Astrocyte of the cerebellum (primary cell): Measurements from ENCODE around the gene OR10AD1.

Experiments used
- DNase-seq: peaks from one replicate; pipeline ENCODE4 v3.0.0-alpha.2; 2011; ENCODE audit warnings: low read depth
- H3K4me3 ChIP-seq: 2 replicates; pipeline ENCODE4 v1.5.1; 2011; ENCODE audit warnings: mild to moderate bottlenecking, low read depth, low read length, moderate library complexity
- CTCF ChIP-seq: IDR thresholded peaks from 2 replicates; pipeline ENCODE4 v1.5.1; 2012; ENCODE audit warnings: low read length, low read depth, moderate library complexity, mild to moderate bottlenecking; ENCODE audit errors: missing control alignments
- in situ Hi-C: cut with HindIII; loops from 2 replicates; pipeline ENCODE4 v1.10.0; 2017; ENCODE audit warnings: low sequenced_read_pairs

OR10AD1 gene

GRCh38 chr12:48179466-48179865 lies 23.6 kb downstream of the OR10AD1 start:
- no peak overlapping the region for H3K4me3 ChIP-seq
- TF ChIP-seq CTCF = no peak
- no peak for DNase-seq
- in situ Hi-C loops = loop anchor here (5.0 kb wide), 1 partner anchor 97 kb away; no protein-coding TSS in a partner anchor

- H3K4me3 ChIP-seq = no peak overlapping the region
- in situ Hi-C loops = loop anchor here (5.0 kb wide), 1 partner anchor 96 kb away; no protein-coding TSS in a partner anchor
- DNase-seq = no peak
- TF ChIP-seq CTCF = no peak
Measured at GRCh38 chr12:48177982-48178381, 25.1 kb downstream of the OR10AD1 start.

- in situ Hi-C loops = loop anchor here (5.0 kb wide), 1 partner anchor 94 kb away; no protein-coding TSS in a partner anchor
- DNase-seq = no peak
- no peak overlapping the region for H3K4me3 ChIP-seq
- TF ChIP-seq CTCF = no peak
Measured at GRCh38 chr12:48176417-48176751, 26.7 kb downstream of the OR10AD1 start.

GRCh38 chr12:48175613-48176416 lies 27.3 kb downstream of the OR10AD1 start:
- in situ Hi-C loops = loop anchor here (5.0 kb wide), 1 partner anchor 94 kb away; no protein-coding TSS in a partner anchor
- no peak overlapping the region for H3K4me3 ChIP-seq
- no peak for TF ChIP-seq CTCF
- no peak for DNase-seq

- TF ChIP-seq CTCF = no peak
- DNase-seq = no peak
- no peak overlapping the region for H3K4me3 ChIP-seq
- in situ Hi-C loops = no loop called here
Measured at GRCh38 chr12:48169011-48169410, 34.1 kb downstream of the OR10AD1 start.

GRCh38 chr12:48165089-48165981 lies 37.8 kb downstream of the OR10AD1 start:
- in situ Hi-C loops = no loop called here
- DNase-seq = peak; percentile 49
- TF ChIP-seq CTCF = peak; percentile 96
- H3K4me3 ChIP-seq = no peak overlapping the region
